HepG2 (cell line): ENCODE measurements around the gene KCTD5. TPM values are rescaled to one million over a fixed set of nuclear protein-coding genes. Genes with fewer than 3 reads are reported as not detected.

ENCODE experiments used
- ATAC-seq: fragments of 200-7000 bp; cut with Tn5 transposase; 3 replicates; pipeline ENCODE4 v1.9.1; 2020; ENCODE audit warnings: mild to moderate bottlenecking, moderate library complexity
- BruUV-seq: library from RNA; stranded (reverse); fragments of 400-500 nt; replicated peaks from 2 replicates; lab custom pipeline; 2021; lab: Mats Ljungman, UMichigan
- CTCF ChIA-PET: fragments of 300-600 bp; formaldehyde crosslinking; extraction: SDS; loops from one replicate; lab custom pipeline; 2021; ENCODE audit warnings: low total read pairs, inconsistent platforms, low intra/inter-chr PET ratio; lab: Yijun Ruan, JAX
- POLR2A ChIA-PET: fragments of 350-600 bp; sonication (Branson Sonifier 250); formaldehyde crosslinking; loops from one replicate; lab custom pipeline; 2020; ENCODE audit warnings: antibody characterized with exemption, inconsistent platforms; lab: Yijun Ruan, JAX
- DNase-seq: peaks from one replicate; pipeline ENCODE4 v3.0.0-alpha.2; 2015; ENCODE audit warnings: low spot score
- FAIRE-seq: peaks from 3 replicates; lab custom pipeline; 2011; peaks lifted over from hg19 to GRCh38; lab: Jason Lieb, UNC
- H2AFZ ChIP-seq: one replicate; pipeline ENCODE4 v1.6.1; 2011; ENCODE audit warnings: low read length, inconsistent platforms
- H3K27ac ChIP-seq: fragments of 300-600 bp; 3 replicates; pipeline ENCODE4 v1.8.0; 2011; ENCODE audit warnings: mixed run types, mild to moderate bottlenecking, mixed read lengths, low read length, inconsistent platforms; ENCODE audit not compliant: insufficient read depth; ENCODE audit errors: extremely low read length
- H3K27me3 ChIP-seq, 2 experiments: fragments of 200-600 bp in 1 of 2; 2 replicates in 1 of 2; 3 replicates in 1 of 2; pipeline versions ENCODE4 v1.6.0 to v1.8.0; 2011; ENCODE audit warnings: low read length in 2 of 2, mild to moderate bottlenecking in 2 of 2, moderate library complexity in 2 of 2, inconsistent platforms in 1 of 2; ENCODE audit not compliant: insufficient read depth in 2 of 2, control insufficient read depth in 1 of 2
- H3K36me3 ChIP-seq, 2 experiments: fragments of 200-600 bp in 1 of 2; replicated peaks in 1 of 2; 2 replicates in 1 of 2; 3 replicates in 1 of 2; pipeline versions ENCODE4 v1.5.1 to v1.8.0; 2011; ENCODE audit warnings: low read length in 2 of 2, inconsistent platforms in 1 of 2; ENCODE audit not compliant: insufficient read depth in 2 of 2, control insufficient read depth in 1 of 2
- H3K4me1 ChIP-seq: 2 replicates; pipeline ENCODE4 v1.5.1; 2012; ENCODE audit warnings: low read length, inconsistent platforms; ENCODE audit not compliant: insufficient read depth
- H3K4me2 ChIP-seq: 2 replicates; pipeline ENCODE4 v1.6.0; 2011; ENCODE audit warnings: low read depth, low read length, inconsistent platforms
- H3K4me3 ChIP-seq, 3 experiments: fragments of 200-600 bp in 1 of 3; sonication (generic), shearing (Covaris generic) in 1 of 3; replicated peaks in 1 of 3; 2 replicates each; pipeline ENCODE4 v1.5.1; 2011 to 2016; ENCODE audit warnings: low read length in 3 of 3, inconsistent platforms in 2 of 3, low read depth in 2 of 3, mild to moderate bottlenecking in 2 of 3, control low read depth in 1 of 3, mixed read lengths in 1 of 3; ENCODE audit not compliant: insufficient read depth in 1 of 3
- H3K79me2 ChIP-seq: one replicate; pipeline ENCODE4 v1.6.1; 2011; ENCODE audit warnings: low read length, inconsistent platforms; ENCODE audit not compliant: insufficient read depth
- H3K9ac ChIP-seq: 2 replicates; pipeline ENCODE4 v1.6.0; 2011; ENCODE audit warnings: mild to moderate bottlenecking, low read depth, low read length, inconsistent platforms; ENCODE audit not compliant: insufficient read depth
- H3K9me3 ChIP-seq: 2 replicates; pipeline ENCODE4 v1.5.1; 2012; ENCODE audit warnings: mild to moderate bottlenecking, low read length
- H4K20me1 ChIP-seq: 2 replicates; pipeline ENCODE4 v1.6.0; 2011; ENCODE audit warnings: inconsistent platforms, mild to moderate bottlenecking, low read length, moderate library complexity; ENCODE audit not compliant: insufficient read depth
- GABPA ChIP-seq, 2 experiments: IDR thresholded peaks; 2 replicates each; pipeline ENCODE4 v1.6.1; 2011 to 2016; ENCODE audit warnings: low read depth in 2 of 2, low read length in 1 of 2, missing biosample characterization in 1 of 2, missing genetic modification characterization in 1 of 2
- HDAC2 ChIP-seq: sonication (generic); formaldehyde crosslinking; IDR thresholded peaks from 2 replicates; pipeline ENCODE4 v1.4.0; 2020; ENCODE audit warnings: missing genetic modification reagents
- HES4 ChIP-seq: sonication (generic); formaldehyde crosslinking; IDR thresholded peaks from 2 replicates; pipeline ENCODE4 v1.9.0; 2021; ENCODE audit warnings: mild to moderate bottlenecking, missing genetic modification reagents, borderline replicate concordance
- NR3C1 ChIP-seq: sonication (generic); formaldehyde crosslinking; IDR thresholded peaks from 2 replicates; pipeline ENCODE4 v1.4.0; 2020; ENCODE audit warnings: missing genetic modification reagents
- RELA ChIP-seq: sonication (generic); formaldehyde crosslinking; IDR thresholded peaks from 2 replicates; pipeline ENCODE4 v1.4.0; 2020; ENCODE audit warnings: missing genetic modification reagents
- TOPORS ChIP-seq: sonication (generic); formaldehyde crosslinking; IDR thresholded peaks from 2 replicates; pipeline ENCODE4 v1.8.0; 2023; ENCODE audit warnings: mild to moderate bottlenecking, missing genetic modification reagents
- ZC3H4 ChIP-seq: sonication (generic); formaldehyde crosslinking; IDR thresholded peaks from 2 replicates; pipeline ENCODE4 v1.4.0; 2020; ENCODE audit warnings: missing genetic modification reagents, borderline replicate concordance
- ZNF496 ChIP-seq: sonication (generic); formaldehyde crosslinking; IDR thresholded peaks from 2 replicates; pipeline ENCODE4 v1.8.1; 2023; ENCODE audit warnings: mild to moderate bottlenecking, moderate library complexity, missing genetic modification reagents; ENCODE audit not compliant: insufficient replicate concordance
- ZNF577 ChIP-seq: sonication (generic); formaldehyde crosslinking; IDR thresholded peaks from 2 replicates; pipeline ENCODE4 v1.4.0; 2020; ENCODE audit warnings: mild to moderate bottlenecking, low read depth, missing genetic modification reagents, borderline replicate concordance
- WGBS: methylation state at CpG from one replicate; pipeline ENCODE4 v1.1.6; 2017; ENCODE audit warnings: low lambda C conversion rate; 5-methylcytosine and 5-hydroxymethylcytosine counted together
- in situ Hi-C: cut with HindIII; loops from 2 replicates; pipeline ENCODE4 v1.10.0; 2017; ENCODE audit warnings: low pct_unique_long_range_greater_than_20kb; ENCODE audit not compliant: extremely low pct_ligation_motif_present
- intact Hi-C: fragments of 100-400 bp; cut with micrococcal nuclease; formaldehyde crosslinking; loops from one replicate; pipeline ENCODE4 v1.10.0; 2022; ENCODE audit not compliant: unreplicated experiment
- polyA plus RNA-seq, 8 experiments: library from polyadenylated mRNA; depleted of rRNA in 3 of 8; stranded (reverse) in 7 of 8; unstranded in 1 of 8; fragments of >200 nt; fragmentation: Illumina TruSeq in 4 of 8; extraction: Trizol in 4 of 8; gene quantifications; 2 replicates each; pipeline versions ENCODE4 v1.2.1 to v1.2.3, GENCODE V29; 2011 to 2016; ENCODE audit warnings: low read depth in 4 of 8, missing spikeins in 1 of 8, mixed read lengths in 1 of 8; ENCODE audit not compliant: insufficient read depth in 1 of 8
- total RNA-seq, 5 experiments: library from RNA; depleted of rRNA; stranded (reverse); fragments of >200 nt; fragmentation: Illumina TruSeq; extraction: Trizol; gene quantifications; 2 replicates each; pipeline ENCODE4 v1.2.3, GENCODE V29; 2016; ENCODE audit warnings: low read depth in 1 of 5
- TF ChIP-seq, protein P1 (sequence below): sonication (generic); formaldehyde crosslinking; IDR thresholded peaks from 2 replicates; pipeline ENCODE4 v1.5.1; 2020; ENCODE audit warnings: missing genetic modification reagents, mild to moderate bottlenecking, borderline replicate concordance
- TF ChIP-seq, protein P2 (sequence below): sonication (generic); formaldehyde crosslinking; IDR thresholded peaks from 2 replicates; pipeline ENCODE4 v1.4.0; 2020; ENCODE audit warnings: missing genetic modification reagents
- TF ChIP-seq, protein P3 (sequence below): IDR thresholded peaks from 2 replicates; pipeline ENCODE4 v1.6.1; 2016; ENCODE audit warnings: mild to moderate bottlenecking
- TF ChIP-seq, protein P4 (sequence below): sonication (generic); formaldehyde crosslinking; IDR thresholded peaks from 2 replicates; pipeline ENCODE4 v1.5.1; 2020; ENCODE audit warnings: mild to moderate bottlenecking, moderate library complexity, missing genetic modification reagents
- TF ChIP-seq, protein P5 (sequence below): sonication (generic); formaldehyde crosslinking; IDR thresholded peaks from 2 replicates; pipeline ENCODE4 v1.8.0; 2022; ENCODE audit warnings: mild to moderate bottlenecking, missing genetic modification reagents
- TF ChIP-seq, protein P6 (sequence below): IDR thresholded peaks from 2 replicates; pipeline ENCODE4 v1.6.1; 2012; ENCODE audit warnings: low read length, improper control_type of control experiment

Gene KCTD5
- total and polyA plus RNA-seq, 2 of the 13 experiments (the other 11 are each of a cell fraction or from before 2014, with no cell fraction given) = 25.4 to 29.8 TPM

DNA sequence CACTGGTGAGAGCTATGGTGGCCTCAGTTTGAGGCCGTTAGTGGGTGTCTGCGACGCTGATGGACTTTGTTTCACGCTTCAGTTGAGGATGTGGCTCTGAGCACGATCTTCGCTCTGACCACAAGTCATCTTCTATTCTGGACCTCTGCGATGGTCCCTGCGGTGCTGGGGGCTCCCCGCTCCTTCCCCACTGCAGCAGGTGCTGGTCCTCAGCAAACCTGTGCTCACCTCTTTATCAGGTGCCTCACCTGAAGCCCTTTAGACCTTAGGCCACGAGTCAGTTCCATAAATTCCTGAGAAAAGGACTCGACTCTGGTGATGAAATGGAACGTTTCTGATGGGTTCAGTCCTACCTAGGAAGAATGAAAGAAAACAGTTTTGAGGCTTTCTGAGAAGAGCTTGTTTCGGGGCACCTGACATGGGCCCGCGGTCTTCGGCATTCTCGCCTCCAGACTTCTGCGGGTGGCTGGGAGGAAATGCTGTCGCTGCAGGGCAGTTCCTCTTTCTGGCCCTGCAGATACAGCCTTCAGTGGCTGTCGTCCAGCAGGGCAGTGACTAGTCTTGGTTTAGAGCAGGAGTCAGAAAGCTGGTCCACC, 4.7 kb downstream of the KCTD5 start:
- Histone ChIP-seq H2AFZ (no peak overlapping the region), H4K20me1 (peaks cover 6% of the 10 kb centered on the region; the same call in 1 of the 2 replicates), H3K9me3 (no peaks in the 10 kb centered on the region), H3K27me3 (no peaks in the 10 kb centered on the region), H3K36me3 (peaks cover 4 to 15% of the 10 kb centered on the region in 2 experiments; a peak in 1 of 5 replicates), H3K27ac (no peak overlapping the region), H3K4me3 (no peak overlapping the region), H3K9ac (no peak overlapping the region), H3K4me1 (0 out of 2 replicates have a peak, but pooled peaks cover 5% of the 10 kb centered on the region), H3K4me2 (no peak overlapping the region), H3K79me2 (peaks cover 29% of the 10 kb centered on the region)
- WGBS = 92% methylated on average over 20 of the region's 20 CpGs
- BruUV-seq = no TSS peak
- no peak for DNase-seq
- in situ Hi-C loops = no loop called here
- ChIA-PET CTCF (no interaction called here), POLR2A (no interaction called here)
- no peak for FAIRE-seq
- no peak for ATAC-seq
- intact Hi-C loops = no loop called here
- TF ChIP-seq ZC3H4 (CRISPR knock-in tag) (no peak), RELA (CRISPR knock-in tag) (no peak), GABPA (IDR thresholded peaks at IDR 0.05; ENCODE audit: low read depth, low read length) (no peak), GABPA (CRISPR knock-in tag; IDR thresholded peaks at IDR 0.05; ENCODE audit: low read depth) (no peak), NR3C1 (CRISPR knock-in tag) (no peak), ZNF496 (no peak), HDAC2 (no peak), HES4 (no peak), TOPORS (no peak), ZNF577 (CRISPR knock-in tag) (no peak)
- TF ChIP-seq, protein P1, sequence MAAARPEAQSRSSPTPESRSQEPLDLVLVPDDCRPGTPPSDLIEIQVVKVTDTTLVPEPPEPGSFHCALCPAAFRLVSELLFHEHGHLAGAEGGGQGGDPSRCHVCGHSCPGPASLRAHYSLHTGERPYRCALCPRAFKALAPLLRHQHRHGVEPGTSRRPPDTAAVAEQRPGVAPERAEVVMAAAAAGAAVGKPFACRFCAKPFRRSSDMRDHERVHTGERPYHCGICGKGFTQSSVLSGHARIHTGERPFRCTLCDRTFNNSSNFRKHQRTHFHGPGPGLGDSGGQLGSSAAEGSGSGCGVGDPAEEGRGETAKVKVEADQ (CRISPR knock-in tag) = no peak
- TF ChIP-seq, protein P2, sequence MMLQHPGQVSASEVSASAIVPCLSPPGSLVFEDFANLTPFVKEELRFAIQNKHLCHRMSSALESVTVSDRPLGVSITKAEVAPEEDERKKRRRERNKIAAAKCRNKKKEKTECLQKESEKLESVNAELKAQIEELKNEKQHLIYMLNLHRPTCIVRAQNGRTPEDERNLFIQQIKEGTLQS (CRISPR knock-in tag) = no peak
- TF ChIP-seq, protein P3, sequence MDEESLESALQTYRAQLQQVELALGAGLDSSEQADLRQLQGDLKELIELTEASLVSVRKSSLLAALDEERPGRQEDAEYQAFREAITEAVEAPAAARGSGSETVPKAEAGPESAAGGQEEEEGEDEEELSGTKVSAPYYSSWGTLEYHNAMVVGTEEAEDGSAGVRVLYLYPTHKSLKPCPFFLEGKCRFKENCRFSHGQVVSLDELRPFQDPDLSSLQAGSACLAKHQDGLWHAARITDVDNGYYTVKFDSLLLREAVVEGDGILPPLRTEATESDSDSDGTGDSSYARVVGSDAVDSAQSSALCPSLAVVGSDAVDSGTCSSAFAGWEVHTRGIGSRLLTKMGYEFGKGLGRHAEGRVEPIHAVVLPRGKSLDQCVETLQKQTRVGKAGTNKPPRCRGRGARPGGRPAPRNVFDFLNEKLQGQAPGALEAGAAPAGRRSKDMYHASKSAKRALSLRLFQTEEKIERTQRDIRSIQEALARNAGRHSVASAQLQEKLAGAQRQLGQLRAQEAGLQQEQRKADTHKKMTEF (CRISPR knock-in tag) = no peak
- TF ChIP-seq, protein P4, sequence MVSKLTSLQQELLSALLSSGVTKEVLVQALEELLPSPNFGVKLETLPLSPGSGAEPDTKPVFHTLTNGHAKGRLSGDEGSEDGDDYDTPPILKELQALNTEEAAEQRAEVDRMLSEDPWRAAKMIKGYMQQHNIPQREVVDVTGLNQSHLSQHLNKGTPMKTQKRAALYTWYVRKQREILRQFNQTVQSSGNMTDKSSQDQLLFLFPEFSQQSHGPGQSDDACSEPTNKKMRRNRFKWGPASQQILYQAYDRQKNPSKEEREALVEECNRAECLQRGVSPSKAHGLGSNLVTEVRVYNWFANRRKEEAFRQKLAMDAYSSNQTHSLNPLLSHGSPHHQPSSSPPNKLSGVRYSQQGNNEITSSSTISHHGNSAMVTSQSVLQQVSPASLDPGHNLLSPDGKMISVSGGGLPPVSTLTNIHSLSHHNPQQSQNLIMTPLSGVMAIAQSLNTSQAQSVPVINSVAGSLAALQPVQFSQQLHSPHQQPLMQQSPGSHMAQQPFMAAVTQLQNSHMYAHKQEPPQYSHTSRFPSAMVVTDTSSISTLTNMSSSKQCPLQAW (CRISPR knock-in tag) = no peak
- TF ChIP-seq, protein P5, sequence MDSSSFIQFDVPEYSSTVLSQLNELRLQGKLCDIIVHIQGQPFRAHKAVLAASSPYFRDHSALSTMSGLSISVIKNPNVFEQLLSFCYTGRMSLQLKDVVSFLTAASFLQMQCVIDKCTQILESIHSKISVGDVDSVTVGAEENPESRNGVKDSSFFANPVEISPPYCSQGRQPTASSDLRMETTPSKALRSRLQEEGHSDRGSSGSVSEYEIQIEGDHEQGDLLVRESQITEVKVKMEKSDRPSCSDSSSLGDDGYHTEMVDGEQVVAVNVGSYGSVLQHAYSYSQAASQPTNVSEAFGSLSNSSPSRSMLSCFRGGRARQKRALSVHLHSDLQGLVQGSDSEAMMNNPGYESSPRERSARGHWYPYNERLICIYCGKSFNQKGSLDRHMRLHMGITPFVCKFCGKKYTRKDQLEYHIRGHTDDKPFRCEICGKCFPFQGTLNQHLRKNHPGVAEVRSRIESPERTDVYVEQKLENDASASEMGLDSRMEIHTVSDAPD (CRISPR knock-in tag) = no peak
- TF ChIP-seq, protein P6, sequence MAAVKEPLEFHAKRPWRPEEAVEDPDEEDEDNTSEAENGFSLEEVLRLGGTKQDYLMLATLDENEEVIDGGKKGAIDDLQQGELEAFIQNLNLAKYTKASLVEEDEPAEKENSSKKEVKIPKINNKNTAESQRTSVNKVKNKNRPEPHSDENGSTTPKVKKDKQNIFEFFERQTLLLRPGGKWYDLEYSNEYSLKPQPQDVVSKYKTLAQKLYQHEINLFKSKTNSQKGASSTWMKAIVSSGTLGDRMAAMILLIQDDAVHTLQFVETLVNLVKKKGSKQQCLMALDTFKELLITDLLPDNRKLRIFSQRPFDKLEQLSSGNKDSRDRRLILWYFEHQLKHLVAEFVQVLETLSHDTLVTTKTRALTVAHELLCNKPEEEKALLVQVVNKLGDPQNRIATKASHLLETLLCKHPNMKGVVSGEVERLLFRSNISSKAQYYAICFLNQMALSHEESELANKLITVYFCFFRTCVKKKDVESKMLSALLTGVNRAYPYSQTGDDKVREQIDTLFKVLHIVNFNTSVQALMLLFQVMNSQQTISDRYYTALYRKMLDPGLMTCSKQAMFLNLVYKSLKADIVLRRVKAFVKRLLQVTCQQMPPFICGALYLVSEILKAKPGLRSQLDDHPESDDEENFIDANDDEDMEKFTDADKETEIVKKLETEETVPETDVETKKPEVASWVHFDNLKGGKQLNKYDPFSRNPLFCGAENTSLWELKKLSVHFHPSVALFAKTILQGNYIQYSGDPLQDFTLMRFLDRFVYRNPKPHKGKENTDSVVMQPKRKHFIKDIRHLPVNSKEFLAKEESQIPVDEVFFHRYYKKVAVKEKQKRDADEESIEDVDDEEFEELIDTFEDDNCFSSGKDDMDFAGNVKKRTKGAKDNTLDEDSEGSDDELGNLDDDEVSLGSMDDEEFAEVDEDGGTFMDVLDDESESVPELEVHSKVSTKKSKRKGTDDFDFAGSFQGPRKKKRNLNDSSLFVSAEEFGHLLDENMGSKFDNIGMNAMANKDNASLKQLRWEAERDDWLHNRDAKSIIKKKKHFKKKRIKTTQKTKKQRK = no peak
